GM12878 (cell line): ENCODE measurements around the gene BSPRY. TPM values are rescaled to one million over a fixed set of nuclear protein-coding genes. Genes with fewer than 3 reads are reported as not detected.

ENCODE experiments used
- ATF3 ChIP-seq: IDR thresholded peaks from 2 replicates; pipeline ENCODE4 v1.6.1; 2011; ENCODE audit warnings: low read depth, mild to moderate bottlenecking, low read length, moderate library complexity, borderline replicate concordance; ENCODE audit errors: extremely low read depth
- BHLHE40 ChIP-seq, 2 experiments: fragments of 450-650 bp in 1 of 2; IDR thresholded peaks; 2 replicates each; pipeline ENCODE4 v1.6.1; 2011 to 2017; ENCODE audit warnings: low read depth in 2 of 2, borderline replicate concordance in 1 of 2, improper control_type of control experiment in 1 of 2, low read length in 1 of 2, mild to moderate bottlenecking in 1 of 2
- CHD4 ChIP-seq: fragments of 200-600 bp; sonication (generic); IDR thresholded peaks from 2 replicates; pipeline ENCODE4 v1.6.1; 2016; ENCODE audit warnings: mild to moderate bottlenecking
- DPF2 ChIP-seq: fragments of 450-650 bp; IDR thresholded peaks from 2 replicates; pipeline ENCODE4 v1.6.1; 2017; ENCODE audit warnings: mild to moderate bottlenecking
- E2F8 ChIP-seq: fragments of 450-650 bp; IDR thresholded peaks from 2 replicates; pipeline ENCODE4 v1.6.1; 2018; ENCODE audit warnings: mild to moderate bottlenecking, low read depth, moderate library complexity; ENCODE audit not compliant: partially characterized antibody
- JUNB ChIP-seq: IDR thresholded peaks from 2 replicates; pipeline ENCODE4 v1.6.1; 2016; ENCODE audit warnings: antibody characterized with exemption, mild to moderate bottlenecking
- KDM1A ChIP-seq: fragments of 200-600 bp; sonication (generic); IDR thresholded peaks from 2 replicates; pipeline ENCODE4 v1.6.1; 2016; ENCODE audit warnings: borderline replicate concordance
- KLF5 ChIP-seq: fragments of 450-650 bp; IDR thresholded peaks from 2 replicates; pipeline ENCODE4 v1.6.1; 2014; ENCODE audit warnings: mild to moderate bottlenecking; ENCODE audit not compliant: partially characterized antibody
- MTA2 ChIP-seq: fragments of 450-650 bp; IDR thresholded peaks from 2 replicates; pipeline ENCODE4 v1.6.1; 2016; ENCODE audit warnings: low read depth, mild to moderate bottlenecking, moderate library complexity
- NR2F1 ChIP-seq: fragments of 450-650 bp; conservative IDR thresholded peaks from 2 replicates; pipeline ENCODE4 v1.6.1; 2017; ENCODE audit warnings: mild to moderate bottlenecking
- POLR2AphosphoS5 ChIP-seq: IDR thresholded peaks from 2 replicates; pipeline ENCODE4 v1.6.1; 2011; ENCODE audit warnings: mild to moderate bottlenecking, low read length, inconsistent platforms
- PRDM15 ChIP-seq: fragments of 450-650 bp; formaldehyde crosslinking; IDR thresholded peaks from 2 replicates; pipeline ENCODE4 v1.4.0; 2020; ENCODE audit warnings: mild to moderate bottlenecking, moderate library complexity
- RAD21 ChIP-seq: IDR thresholded peaks from 2 replicates; pipeline ENCODE4 v1.6.1; 2011; ENCODE audit warnings: mild to moderate bottlenecking, low read depth, low read length, moderate library complexity; ENCODE audit not compliant: insufficient read depth
- RB1 ChIP-seq: fragments of 450-650 bp; formaldehyde crosslinking; IDR thresholded peaks from 2 replicates; pipeline ENCODE4 v1.6.1; 2017; ENCODE audit warnings: mild to moderate bottlenecking, borderline replicate concordance
- RBBP5 ChIP-seq: fragments of 200-600 bp; sonication (generic); conservative IDR thresholded peaks from 2 replicates; pipeline ENCODE4 v1.6.1; 2016
- REST ChIP-seq: IDR thresholded peaks from 2 replicates; pipeline ENCODE4 v1.6.1; 2012; ENCODE audit warnings: mild to moderate bottlenecking, low read depth, low read length
- SMAD1 ChIP-seq: fragments of 450-650 bp; IDR thresholded peaks from 2 replicates; pipeline ENCODE4 v1.6.1; 2018; ENCODE audit warnings: mild to moderate bottlenecking, low read depth; ENCODE audit not compliant: partially characterized antibody
- SP1 ChIP-seq: IDR thresholded peaks from one replicate; pipeline ENCODE4 v1.6.1; 2011; ENCODE audit warnings: low read depth, low read length
- USF2 ChIP-seq: IDR thresholded peaks from 2 replicates; pipeline ENCODE4 v1.6.1; 2011; ENCODE audit warnings: low read depth, low read length, improper control_type of control experiment, borderline replicate concordance
- YY1 ChIP-seq: IDR thresholded peaks from 2 replicates; pipeline ENCODE4 v1.6.1; 2011; ENCODE audit warnings: low read depth, mild to moderate bottlenecking, low read length
- ZBED1 ChIP-seq: IDR thresholded peaks from 2 replicates; pipeline ENCODE4 v1.6.1; 2016; ENCODE audit warnings: borderline replicate concordance
- polyA plus RNA-seq, 11 experiments: library from polyadenylated mRNA; depleted of rRNA in 4 of 11; unstranded in 6 of 11; stranded (reverse) in 5 of 11; fragments of >200 nt; fragmentation: Nextera tagmentation in 4 of 11; fragmentation: Illumina TruSeq in 1 of 11; extraction: Ambion mirVana in 4 of 11; extraction: Trizol in 1 of 11; gene quantifications; 1 replicate in 1 of 11; 2 replicates in 10 of 11; pipeline versions ENCODE4 v1.2.1 to v1.2.3, GENCODE V29; 2011 to 2016; ENCODE audit warnings: inconsistent platforms in 2 of 11, missing spikeins in 2 of 11, low read depth in 1 of 11
- total RNA-seq, 4 experiments: library from RNA; depleted of rRNA in 3 of 4; stranded (reverse); fragments of >200 nt in 3 of 4; fragmentation: Illumina TruSeq in 1 of 4; extraction: Trizol in 1 of 4; gene quantifications; 2 replicates each; pipeline versions ENCODE4 v1.2.1 to v1.2.3, GENCODE V29; 2013 to 2021

Gene BSPRY
- total and polyA plus RNA-seq, 10 of the 15 experiments (the other 5 are each of a cell fraction or from before 2014, with no cell fraction given), result 0.45 to 6.3 (median 4.1) TPM

GRCh38 chr9:113380869-113381378, 31.6 kb downstream of the BSPRY start (continued):
- TF ChIP-seq DPF2 (peak; percentile 91; the same call in 1 of the 2 replicates), RBBP5 (no peak), POLR2AphosphoS5 (no peak), ZBED1 (no peak), KLF5 (no peak), KDM1A (no peak), JUNB (peak; percentile 72), BHLHE40 (IDR thresholded peaks at IDR 0.05; ENCODE audit: borderline replicate concordance in 1 of 2, low read depth in 2 of 2, low read length in 1 of 2) (peak; percentile 8 to 58; a peak in 2 of 4 replicates), NR2F1 (peak; percentile 73), YY1 (no peak), USF2 (peak; percentile 37), PRDM15 (CRISPR knock-in tag) (no peak), SP1 (peak; percentile 77), E2F8 (no peak), ATF3 (no peak), SMAD1 (no peak), RB1 (no peak), CHD4 (no peak), MTA2 (peak; percentile 95), REST (no peak), RAD21 (no peak)
